GM12875 (cell line): Measurements from ENCODE around the gene NT5M.

Experiments
- H3K4me3 ChIP-seq: one replicate; pipeline ENCODE4 v1.5.1; 2011; ENCODE audit warnings: low read depth, low read length, control low read depth
- CTCF ChIP-seq: IDR thresholded peaks from 2 replicates; pipeline ENCODE4 v1.5.1; 2011; ENCODE audit warnings: low read depth, mild to moderate bottlenecking, control low read depth, inconsistent platforms, low read length, moderate library complexity, borderline replicate concordance; ENCODE audit not compliant: insufficient read depth

The NT5M gene

GRCh38 chr17:17343896-17344506 is 40.8 kb downstream of the NT5M start:
- H3K4me3 ChIP-seq, result no peak overlapping the region
- TF ChIP-seq CTCF, result no peak

GRCh38 chr17:17344507-17345293 is 41.5 kb downstream of the NT5M start:
- no peak overlapping the region for H3K4me3 ChIP-seq
- TF ChIP-seq CTCF, result no peak

GRCh38 chr17:17345294-17345597 is 42.1 kb downstream of the NT5M start:
- no peak for TF ChIP-seq CTCF
- H3K4me3 ChIP-seq, result no peak overlapping the region

- no peak for TF ChIP-seq CTCF
- no peak overlapping the region for H3K4me3 ChIP-seq
These were observed 42.7 kb downstream of the NT5M start for GRCh38 chr17:17345686-17346427.

- no peak overlapping the region for H3K4me3 ChIP-seq
- no peak for TF ChIP-seq CTCF
These were observed 43.5 kb downstream of the NT5M start for GRCh38 chr17:17346428-17347233.

- TF ChIP-seq CTCF, result no peak
- H3K4me3 ChIP-seq, result no peak overlapping the region
These were observed 44.2 kb downstream of the NT5M start for GRCh38 chr17:17347234-17347955.
